Midbrain (tissue), 1 donor: ENCODE measurements around the gene TREM1.
"Not testable (repeated sequence)": the region's sequence is repeated elsewhere in the genome, so short reads cannot be mapped to it uniquely, and the experiment has no call there.

ENCODE experiments used
- DNase-seq: peaks from one replicate; lab custom pipeline; 2025; lab: John Stamatoyannopoulos, UW

TREM1 gene

DNA sequence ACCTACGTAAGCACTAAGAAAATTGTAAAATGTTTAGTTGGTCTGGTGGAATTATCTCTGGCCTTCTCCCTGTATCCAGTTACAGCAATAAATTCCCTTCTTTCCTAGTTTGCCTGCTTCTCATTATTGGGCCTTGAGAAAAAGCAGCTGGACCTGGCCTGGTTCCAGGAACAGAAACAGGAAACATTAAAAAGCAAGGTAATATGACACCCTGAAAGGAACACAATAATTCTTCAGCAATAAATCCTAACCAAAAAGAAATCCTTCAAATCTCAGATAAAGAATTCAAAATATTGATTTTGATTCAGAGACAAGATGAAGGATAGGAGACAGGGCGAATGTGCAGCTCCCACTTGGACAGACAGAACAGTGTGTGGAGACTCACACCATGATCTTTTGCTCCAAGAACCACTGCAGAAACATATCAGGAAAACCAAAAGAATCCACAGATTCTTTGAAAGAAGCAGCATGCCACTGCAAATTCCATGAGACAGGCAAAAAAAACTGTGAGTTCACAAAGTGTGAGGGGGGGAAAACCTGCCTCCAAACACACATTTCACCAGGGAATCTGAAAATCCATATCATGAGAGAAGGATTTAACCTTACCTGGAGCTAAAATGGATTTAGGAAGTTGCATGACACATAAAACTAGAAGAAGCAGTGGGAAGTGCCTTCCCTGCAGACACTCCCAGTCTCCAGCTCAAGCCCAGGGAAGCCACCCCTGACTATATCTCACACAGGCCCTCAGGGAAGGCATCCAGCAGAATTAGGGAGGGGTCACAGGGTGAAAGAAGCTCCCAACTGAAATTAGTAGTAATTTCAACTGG is 28.9 kb downstream of the TREM1 start:
- no peak for DNase-seq

DNA sequence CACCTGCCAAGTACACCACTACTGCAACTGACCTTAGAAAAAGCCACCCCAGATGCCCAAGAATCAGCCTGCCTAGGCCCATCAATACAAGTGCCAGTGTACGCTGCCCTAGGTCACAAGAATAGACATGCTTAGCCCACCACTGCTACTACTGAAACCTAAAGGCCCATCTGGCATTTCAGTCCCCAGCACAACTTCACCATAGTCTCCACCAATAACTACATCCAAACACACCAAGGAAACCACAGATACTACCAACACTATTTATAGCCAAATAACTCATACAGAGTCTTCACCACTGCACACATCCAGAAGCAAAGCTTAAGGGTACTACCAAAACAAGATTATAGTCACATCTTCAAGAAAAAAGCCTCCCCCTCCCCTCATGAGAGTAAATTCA is 30.1 kb downstream of the TREM1 start:
- DNase-seq: no peak

DNA sequence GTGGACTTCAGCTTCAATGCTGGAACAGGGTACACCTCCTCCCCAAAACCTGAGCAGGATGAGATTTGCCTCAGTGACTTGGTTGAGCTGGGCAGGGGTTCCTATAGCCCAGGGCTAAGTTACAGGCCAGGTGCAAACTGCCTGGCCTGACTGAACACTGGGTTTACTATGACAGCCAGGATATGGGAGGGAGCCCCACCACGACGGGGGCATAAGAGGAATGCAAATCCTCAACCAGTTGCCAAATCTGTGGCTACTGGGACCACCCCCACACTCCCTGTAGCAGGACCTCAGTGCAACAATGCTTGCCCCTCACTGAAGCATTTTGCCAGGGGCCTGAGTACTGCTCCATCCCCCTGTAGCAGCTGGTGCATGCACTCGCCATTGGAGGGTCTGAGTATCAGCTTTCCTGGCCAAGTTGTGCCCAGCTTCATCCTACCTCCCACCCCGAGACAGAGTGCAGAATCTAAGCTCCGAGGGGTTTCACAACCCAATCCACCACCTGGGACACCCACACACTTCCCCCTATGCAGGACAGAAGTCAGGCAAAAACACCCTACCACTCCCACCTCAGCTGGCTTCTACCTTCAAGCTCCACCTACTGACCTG is 30.7 kb downstream of the TREM1 start:
- no peak for DNase-seq

DNA sequence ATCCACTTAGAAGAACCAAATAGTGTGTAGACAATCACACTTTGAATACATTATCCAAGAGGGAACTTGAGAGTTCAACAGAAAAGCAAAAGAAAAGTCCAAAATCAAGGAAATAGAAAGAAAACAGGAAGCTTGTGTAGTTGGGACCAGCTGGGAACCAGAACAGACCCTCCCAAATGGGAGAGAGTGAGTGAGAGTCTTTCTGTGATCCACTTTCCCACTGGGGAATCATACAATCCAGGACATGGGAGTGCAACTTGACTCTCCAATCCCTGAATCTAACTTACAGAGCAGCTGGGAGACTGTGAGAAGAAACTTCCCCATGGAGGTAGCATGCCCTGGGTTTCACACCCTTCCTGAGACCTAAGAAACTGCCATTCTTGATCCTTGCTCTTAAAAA is 31.4 kb downstream of the TREM1 start:
- DNase-seq: no peak

DNA sequence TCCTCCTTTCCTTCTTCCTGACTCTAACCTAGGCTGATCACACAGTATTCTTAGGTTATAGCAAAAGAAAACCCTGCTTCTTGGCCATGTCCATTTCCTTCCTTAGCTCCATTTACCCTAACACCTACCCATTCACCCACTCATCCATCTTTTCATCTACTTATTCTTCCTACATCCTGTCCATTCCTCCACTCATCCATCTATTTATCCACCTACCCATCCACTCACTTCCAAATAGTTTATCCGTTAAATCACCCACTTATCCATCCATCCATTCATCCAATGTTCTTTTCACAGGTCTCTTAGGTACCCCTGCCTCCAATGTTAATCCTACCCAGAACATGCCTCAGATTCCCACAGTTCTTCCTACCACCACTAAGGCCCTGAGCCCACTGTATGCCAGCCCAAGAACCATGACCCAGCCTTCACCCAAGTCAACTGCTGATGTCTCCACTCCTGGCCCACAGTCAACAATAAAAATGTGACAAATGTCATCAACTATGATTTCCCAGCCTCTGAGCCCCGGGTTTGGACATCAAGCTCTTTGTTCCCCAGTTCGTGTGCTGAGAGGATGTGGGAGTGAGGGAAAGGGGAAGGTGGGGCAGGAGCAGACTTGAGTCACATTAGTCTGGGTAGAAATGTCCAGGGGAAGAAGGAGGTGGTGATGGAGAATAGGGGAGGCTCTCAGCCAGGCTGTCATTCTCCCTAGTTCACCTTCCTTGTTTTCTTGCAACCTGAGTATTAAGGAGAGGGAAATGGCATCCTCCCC is 33.9 kb downstream of the TREM1 start:
- no peak for DNase-seq

DNA sequence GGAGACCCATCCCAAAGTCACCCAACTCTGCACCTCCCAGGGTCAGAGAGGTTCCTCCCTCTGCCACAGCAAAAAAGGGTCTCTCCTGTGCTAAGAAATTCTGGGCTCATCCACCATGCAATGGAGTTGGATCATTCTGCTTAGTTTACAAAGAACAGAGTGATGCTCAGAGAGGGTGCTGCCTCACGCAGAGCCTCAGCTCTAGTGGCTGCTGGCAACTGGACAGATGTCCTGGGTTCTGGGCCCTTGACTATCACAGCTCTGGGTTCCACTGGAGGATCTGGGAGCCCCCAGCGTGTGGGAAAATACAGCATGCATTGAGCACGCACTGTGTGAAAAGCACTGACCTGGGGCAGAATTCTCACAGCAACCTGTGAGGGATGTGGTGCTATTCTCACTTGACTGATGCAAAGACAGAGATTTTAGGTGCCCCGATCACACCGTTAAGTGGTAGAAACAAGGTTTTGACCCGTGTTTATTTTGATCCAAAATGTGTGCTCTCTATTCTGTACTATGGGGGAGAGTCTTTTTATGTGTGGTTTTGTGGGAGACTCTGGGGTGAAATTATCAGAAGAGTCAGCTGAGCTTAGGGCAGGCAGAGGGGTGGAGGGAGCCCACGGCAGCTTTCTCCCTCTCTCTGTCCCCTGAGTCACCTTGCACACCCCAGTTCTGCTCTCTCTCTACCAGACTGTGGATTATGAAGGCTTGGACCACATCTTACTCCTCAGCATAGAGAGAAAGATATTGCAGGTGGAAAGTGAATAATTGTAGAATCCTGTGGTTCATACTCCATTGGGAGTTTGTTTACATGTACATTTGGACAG is 38.4 kb downstream of the TREM1 start:
- no peak for DNase-seq

DNA sequence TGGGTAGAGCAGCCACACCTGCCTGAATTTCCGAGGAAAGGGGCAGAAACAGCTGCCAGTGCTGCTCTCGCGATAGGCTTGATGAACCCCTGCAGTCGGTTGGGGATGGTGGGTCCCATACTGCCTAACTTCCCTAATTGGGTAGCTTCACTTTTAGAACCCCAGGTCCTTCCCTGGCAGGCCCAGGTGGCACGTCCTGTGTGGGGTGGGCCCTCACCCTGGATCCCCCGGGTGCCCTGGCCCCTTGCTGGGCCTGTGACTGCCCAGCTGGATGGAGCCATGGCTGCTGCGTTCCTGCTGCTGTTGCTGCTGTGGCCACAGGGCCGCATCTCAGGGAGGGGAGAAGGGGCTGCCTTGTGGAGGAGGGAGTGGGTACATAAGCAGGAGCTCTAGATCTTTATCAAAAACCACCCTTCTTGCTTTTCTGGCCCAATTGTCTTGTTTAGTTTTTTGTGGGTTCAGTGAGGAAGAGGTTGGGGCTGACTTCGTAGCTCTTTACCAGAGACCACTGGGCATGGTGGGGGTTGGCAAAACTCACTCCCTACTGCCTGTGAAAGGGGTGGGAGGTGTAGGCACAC is 39.1 kb downstream of the TREM1 start:
- DNase-seq: no peak

DNA sequence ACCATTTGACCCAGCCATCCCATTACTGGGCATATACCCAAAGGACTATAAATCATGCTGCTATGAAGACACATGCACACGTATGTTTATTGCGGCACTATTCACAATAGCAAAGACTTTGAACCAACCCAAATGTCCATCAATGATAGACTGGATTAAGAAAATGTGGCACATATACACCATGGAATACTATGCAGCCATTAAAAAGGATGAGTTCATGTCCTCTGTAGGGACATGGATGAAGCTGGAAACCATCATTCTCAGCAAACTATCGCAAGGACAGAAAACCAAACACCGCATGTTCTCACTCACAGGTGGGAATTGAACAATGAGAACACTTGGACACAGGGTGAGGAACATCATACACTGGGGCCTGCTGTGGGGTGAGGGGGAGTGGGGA is 40.0 kb downstream of the TREM1 start:
- DNase-seq: not testable (repeated sequence)

DNA sequence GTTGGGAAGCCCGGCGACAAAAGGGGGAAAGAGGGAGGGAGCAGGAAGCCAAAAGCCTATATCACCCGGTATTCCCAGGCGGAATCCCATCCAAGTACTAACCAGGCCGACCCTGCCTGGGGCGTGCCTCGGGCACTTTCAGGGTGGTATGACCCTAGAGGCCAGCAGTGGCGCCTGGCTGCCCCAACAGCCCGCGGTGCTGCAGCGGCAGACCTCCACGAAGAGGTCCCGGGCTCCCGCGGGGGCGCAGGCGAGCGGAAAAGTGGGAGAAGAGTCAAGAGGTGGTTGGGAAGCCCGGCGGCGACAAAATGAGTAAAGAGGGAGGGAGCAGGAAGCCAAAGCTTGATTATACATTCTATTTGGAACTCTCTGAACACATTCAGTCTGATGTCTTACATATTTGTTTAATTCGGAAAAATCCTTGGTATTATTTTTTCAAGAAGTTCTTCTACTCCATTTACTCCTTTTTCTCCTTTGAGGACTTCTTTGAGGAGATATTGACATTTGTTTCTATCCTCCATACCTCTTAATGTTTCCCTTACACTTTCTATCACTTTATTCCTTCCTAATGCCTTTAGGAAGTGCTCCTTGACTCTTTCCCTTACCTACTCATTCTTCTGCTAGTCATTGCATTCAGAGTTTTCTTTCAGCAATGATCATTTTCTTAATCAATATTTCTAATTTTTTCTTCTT is 46.9 kb downstream of the TREM1 start:
- DNase-seq: no peak

DNA sequence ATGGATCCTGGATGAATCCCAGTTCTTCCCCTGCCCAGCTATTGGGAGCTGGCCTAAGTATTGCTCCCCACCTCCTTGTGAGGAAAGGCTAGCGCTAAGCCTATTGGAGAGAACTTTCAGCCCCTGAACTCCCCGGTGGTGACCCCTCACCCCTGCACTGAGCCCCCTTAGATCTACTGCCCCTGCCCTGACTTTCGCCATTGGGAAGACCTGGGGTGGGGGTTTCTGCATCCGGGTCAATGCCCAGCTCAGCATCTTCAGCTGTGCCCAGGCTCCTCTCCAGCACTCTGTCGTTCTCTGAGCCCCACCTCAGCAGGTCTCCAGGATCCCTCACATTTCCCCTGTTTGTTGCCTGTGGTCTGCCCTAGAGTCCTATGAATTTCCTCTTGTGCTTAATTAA is 49.4 kb downstream of the TREM1 start:
- DNase-seq: no peak

DNA sequence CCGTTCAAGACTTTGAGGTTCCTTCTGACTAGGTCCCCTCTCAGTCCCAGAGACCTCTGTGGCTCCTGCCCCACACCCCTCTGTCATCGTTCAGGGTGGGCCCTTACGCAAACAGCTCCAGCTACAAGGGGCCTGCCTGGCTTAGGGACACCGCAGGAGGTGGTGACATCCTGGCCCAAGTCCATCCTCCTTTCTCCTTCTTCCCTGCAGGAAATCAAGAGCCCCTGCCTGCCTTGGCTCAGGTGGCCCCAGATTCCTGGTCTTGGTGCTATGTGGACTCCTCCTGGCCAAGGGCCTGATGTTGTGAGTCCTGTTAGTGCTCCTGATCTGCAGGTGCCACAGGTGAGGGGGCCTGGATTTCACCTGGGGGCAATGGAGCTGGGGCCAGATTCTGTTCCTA is 50.2 kb downstream of the TREM1 start:
- DNase-seq: no peak

DNA sequence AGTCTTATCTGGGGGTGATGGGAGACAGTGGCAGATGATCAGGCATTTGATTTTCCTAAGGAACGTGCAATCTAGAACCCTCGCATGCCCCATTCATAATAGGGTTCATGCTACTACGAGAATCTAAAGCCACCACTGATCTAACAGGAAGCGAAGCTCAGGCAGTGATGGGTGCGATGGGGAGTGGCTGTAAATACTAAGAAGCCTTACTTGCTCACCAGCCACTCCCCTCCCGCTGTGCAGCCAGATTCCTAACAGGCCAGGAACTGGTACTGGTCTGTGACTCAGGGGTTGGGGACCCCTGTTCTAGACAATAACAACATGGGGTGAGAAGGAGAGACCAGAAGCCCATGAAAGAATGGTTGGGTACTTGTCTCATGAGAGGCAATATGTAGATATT is 53.8 kb downstream of the TREM1 start:
- DNase-seq: no peak

DNA sequence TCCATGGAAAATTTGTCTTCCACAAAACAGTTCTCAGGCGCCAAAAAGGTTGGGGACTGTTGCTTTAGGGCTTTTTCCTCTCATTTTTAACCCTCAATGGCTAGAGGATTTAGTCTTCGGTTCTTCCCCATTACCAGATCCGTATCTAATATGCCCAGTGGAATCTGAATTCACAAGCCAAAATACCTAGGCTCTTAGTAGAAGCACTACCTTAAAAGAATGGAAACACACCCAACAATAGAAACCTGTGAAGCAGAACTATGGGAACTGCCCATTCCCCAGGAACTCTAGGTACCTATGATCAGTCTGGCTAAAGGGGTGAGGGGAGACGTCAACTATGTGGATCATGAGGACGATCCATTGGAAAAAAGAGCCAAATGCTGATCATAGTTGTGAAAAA is 55.2 kb downstream of the TREM1 start:
- no peak for DNase-seq

DNA sequence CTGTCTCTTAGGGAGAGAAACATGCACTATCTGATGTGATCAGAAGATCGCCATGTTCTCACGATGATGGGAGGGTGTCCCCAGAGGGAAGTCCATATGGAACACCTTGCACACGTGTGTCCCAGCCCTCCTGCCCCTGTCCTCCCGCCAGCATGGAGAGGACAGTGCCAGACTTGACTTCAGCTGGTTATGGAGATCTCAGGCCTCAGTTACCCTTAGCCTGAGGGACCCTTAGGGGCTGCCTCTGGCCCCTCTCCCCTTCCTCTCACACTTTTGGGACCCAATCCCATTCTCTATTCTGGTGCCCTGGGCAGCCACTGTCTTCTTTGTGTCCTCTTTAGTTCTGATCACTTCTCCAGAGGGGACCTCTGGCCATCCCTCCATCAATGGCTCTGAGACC is 56.8 kb downstream of the TREM1 start:
- no peak for DNase-seq

DNA sequence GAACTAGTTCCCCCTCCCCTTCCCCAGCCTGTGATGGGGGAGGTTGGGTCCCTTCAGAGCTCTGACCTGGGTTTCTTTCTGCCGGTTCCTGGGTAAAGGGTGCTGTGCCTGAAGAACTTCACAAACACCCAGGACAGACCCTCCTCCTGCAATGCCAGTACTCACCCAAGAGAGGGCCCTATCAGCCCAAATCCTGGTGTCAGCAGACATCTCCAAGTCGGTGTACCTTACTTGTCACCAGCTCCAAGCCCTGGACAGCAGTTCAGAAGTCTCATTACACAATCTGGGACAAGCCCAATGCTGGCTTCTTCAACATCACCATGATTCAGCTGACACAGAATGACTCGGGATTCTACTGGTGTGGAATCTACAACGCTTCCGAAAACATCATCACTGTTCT is 57.9 kb downstream of the TREM1 start:
- no peak for DNase-seq

DNA sequence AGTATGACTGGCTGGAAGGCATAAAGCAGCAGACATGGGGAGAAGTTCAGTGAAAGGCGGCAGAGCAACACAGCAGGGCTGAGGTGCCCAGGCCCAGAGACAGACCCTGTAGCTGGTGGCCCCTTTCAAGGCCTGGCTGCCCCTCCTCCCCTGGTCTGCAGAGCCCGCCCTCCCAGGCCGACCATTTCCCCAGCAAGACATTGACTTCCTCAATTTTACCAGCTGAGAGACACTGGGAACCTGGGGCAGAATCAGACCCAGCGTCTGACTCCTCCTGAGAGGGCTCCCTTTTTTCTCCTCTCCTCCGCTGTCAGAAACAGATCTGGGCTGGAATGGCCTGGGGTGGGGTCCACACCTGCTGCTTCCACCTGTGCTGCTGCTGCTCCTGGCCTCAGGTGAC is 58.4 kb downstream of the TREM1 start, which contains the start of gene TREML4:
TREML4 (plus strand) TSS at position 254 of the 400 bp plus-strand sequence; CDS start at position 333, 79 bp downstream.
- DNase-seq: no peak

DNA sequence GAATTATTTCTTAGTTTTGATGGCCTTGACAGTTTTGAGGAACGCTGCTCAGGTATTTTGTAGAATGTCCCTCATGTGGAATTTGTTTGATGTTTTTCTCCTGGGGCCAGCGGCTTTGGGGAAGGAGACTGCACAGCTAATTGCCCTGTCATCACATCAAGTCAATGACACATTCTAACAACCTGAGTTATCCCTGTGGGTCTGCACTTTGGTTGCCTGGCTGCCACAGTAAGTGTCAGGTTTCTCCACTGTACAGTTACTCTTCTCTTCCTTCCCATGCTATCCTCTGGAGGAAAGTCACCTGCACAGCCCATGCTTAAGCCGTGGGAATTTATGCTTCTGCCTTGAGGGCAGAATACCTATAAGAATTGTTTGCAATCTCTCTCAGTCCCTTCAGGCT is 59.7 kb downstream of the TREM1 start:
- no peak for DNase-seq

DNA sequence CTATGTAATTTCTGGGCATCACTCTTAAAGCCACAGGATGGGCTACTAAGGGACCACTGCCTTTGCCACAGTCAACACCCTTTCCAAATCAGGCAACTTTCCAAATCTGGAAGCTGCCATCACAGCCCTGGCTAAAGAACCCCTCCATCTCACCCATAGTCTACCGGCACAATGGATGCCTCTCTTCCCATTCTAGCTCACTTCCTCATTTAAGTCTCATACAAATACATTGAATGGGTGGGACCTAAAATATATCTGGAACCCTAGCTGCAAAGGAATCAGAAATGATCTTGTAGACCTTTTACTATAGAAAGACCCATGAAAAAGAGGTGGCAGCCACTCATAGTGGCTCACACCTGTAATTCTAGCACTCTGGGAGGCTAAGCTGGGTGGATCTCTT is 61.7 kb downstream of the TREM1 start:
- no peak for DNase-seq
